NCI-H1417 treated with DMSO at 0.1 percent for 48 hours (cell line): Measurements from ENCODE around the gene DNAJC5.
"Not testable (repeated sequence)": the region's sequence is repeated elsewhere in the genome, so short reads cannot be mapped to it uniquely, and the experiment has no call there.

ENCODE experiments used
- DNase-seq: peaks from one replicate; lab custom pipeline; 2025; lab: John Stamatoyannopoulos, UW

The DNAJC5 gene

GRCh38 chr20:63968136-63968927, 73.4 kb downstream of the DNAJC5 start:
- no peak for DNase-seq

- no peak for DNase-seq
Measured at GRCh38 chr20:63968928-63969760, 74.2 kb downstream of the DNAJC5 start.

- DNase-seq = no peak
Measured at GRCh38 chr20:63969838-63970713, 75.2 kb downstream of the DNAJC5 start, which contains the start of gene ZNF512B. Gene ZNF512B, minus strand, starts transcription at chr20:63969930. Its CDS starts 1,980 bp downstream, at chr20:63967950.

GRCh38 chr20:63970714-63971431, 75.9 kb downstream of the DNAJC5 start:
- no peak for DNase-seq

GRCh38 chr20:63971960-63972311, 77.0 kb downstream of the DNAJC5 start:
- not testable (repeated sequence) for DNase-seq

GRCh38 chr20:63972312-63973159, 77.6 kb downstream of the DNAJC5 start:
- DNase-seq = no peak

GRCh38 chr20:63973160-63973479, 78.2 kb downstream of the DNAJC5 start:
- DNase-seq = no peak

- DNase-seq = peak; percentile 57
Measured at GRCh38 chr20:63973636-63974401, 78.9 kb downstream of the DNAJC5 start.

GRCh38 chr20:63974402-63975200, 79.7 kb downstream of the DNAJC5 start:
- DNase-seq = peak; percentile 98

GRCh38 chr20:63976511-63976910, 81.6 kb downstream of the DNAJC5 start:
- not testable (repeated sequence) for DNase-seq

GRCh38 chr20:63976980-63977738, 82.2 kb downstream of the DNAJC5 start:
- DNase-seq = no peak

- DNase-seq = no peak
Measured at GRCh38 chr20:63977739-63978276, 82.9 kb downstream of the DNAJC5 start.

GRCh38 chr20:63978319-63979228, 83.6 kb downstream of the DNAJC5 start:
- DNase-seq = no peak

GRCh38 chr20:63979229-63979556, 84.3 kb downstream of the DNAJC5 start:
- DNase-seq = no peak

- no peak for DNase-seq
Measured at GRCh38 chr20:63979557-63980316, 84.8 kb downstream of the DNAJC5 start, which contains the start of gene SAMD10. Gene SAMD10, minus strand, starts transcription at chr20:63979642. Its CDS starts 175 bp downstream, at chr20:63979467.

GRCh38 chr20:63980317-63980805, 85.4 kb downstream of the DNAJC5 start:
- DNase-seq = no peak
